ENCODE measurements around the gene MYL5. TPM values are rescaled to one million over a fixed set of nuclear protein-coding genes. Genes with fewer than 3 reads are reported as not detected.
"Not testable (repeated sequence)": the region's sequence is repeated elsewhere in the genome, so short reads cannot be mapped to it uniquely, and the experiment has no call there.

Gene MYL5
- total RNA-seq, 4 donors from 2014 or later: 1.5 to 12.6 (median 3.8) TPM

DNA sequence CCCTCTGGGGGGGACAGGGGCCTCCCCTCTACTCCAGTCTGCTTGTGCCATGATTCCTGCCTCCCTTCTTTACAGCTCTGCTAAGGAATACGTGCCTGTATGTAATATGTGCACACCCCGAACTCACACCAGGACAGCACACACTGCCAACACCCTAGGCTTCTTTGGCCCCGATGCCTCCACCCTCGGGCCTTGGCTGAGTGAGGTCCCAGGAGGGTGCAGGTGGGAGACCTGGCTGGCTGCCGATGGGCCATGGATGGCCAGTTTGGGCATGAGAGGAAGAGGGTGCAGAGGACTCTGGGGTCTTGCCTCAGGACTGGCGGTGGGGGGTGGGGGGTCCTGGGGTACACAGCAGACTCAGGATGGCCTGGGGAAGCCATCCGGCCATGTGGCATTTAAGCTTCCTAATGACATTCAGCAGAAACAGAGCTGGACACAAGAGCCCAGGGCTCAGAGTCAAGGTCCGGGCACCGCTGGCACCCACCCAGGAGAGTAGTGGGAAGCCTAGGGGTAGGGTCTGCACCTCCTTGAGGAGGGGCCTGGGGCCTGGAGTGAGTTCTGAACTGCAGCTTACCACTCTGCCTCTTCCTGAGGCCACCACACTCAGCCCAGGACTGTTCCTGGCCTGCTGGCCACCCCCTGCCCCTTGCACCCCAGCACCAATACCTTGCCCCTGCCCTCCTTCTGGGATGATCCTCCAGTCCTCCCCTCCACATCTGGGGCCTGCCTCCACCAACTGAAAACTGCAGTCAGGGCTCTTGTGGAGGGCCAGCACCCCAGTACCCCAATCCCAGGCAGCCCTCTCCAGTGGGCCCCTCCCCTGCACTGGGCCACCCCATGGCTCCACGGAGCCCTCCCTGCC lies 29.2 kb downstream of the MYL5 start:
- H3K4me1 ChIP-seq: peaks cover 9 to 35% (median 15%) of the 10 kb centered on the region in 3 donors
- no peak for TF ChIP-seq EP300 (IDR thresholded peaks at IDR 0.05)
- no peaks in the 10 kb centered on the region for H3K36me3 ChIP-seq
- H3K9me3 ChIP-seq: no peaks in the 10 kb centered on the region
- WGBS, 2 donors (ENCODE audit: low coverage in 1 of 2): no CpG with 5 or more reads among the region's 10 CpGs
- H3K27ac ChIP-seq: no peak overlapping the region
- no peaks in the 10 kb centered on the region for H3K27me3 ChIP-seq
- no peak for ATAC-seq
- no peak overlapping the region for H3K4me3 ChIP-seq

DNA sequence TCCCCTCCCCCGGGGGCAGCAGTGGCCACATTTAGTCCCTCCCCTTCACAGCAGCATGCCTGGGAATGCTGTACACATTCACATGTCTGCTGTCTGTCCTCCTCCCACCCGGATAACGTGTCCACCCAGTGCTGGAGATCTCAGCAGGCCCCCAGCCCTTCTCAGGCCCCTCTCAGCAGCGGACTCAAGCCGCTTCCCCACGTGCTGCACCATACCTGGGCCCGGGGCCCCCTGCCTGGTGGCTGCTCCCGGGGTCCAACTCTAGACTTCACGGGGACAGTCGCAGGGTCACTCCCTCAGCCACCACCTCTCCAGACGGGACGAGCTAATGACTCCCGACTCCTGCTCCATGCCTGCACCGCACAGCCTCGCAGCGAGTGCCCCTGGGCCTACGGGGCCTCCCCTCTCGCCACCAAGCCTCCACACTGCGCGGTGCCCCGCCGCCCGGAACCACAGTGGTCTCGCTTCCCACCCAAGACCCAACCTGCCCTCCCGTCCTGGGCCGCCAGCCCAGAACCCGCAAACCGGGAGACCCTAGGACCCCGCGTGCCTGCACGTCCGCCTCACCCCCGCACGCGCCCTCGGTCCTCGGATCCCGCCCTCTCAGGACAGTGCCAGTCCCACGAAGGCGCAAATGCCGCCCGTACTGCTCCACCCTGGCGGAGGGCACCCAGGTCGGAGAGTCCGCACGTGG lies 30.0 kb downstream of the MYL5 start:
- Histone ChIP-seq H3K4me1 (peaks cover 9 to 42% (median 15%) of the 10 kb centered on the region in 3 donors), H3K4me3 (no peak overlapping the region), H3K36me3 (no peaks in the 10 kb centered on the region), H3K9me3 (no peaks in the 10 kb centered on the region), H3K27me3 (no peaks in the 10 kb centered on the region), H3K27ac (no peak overlapping the region)
- TF ChIP-seq CTCF (IDR thresholded peaks at IDR 0.05): no peak
- ATAC-seq: no peak
- whole genome bisulfite sequencing, 2 donors (ENCODE audit: low coverage in 1 of 2): 88 to 95% methylated on average over 17 to 28 of the region's 46 CpGs

DNA sequence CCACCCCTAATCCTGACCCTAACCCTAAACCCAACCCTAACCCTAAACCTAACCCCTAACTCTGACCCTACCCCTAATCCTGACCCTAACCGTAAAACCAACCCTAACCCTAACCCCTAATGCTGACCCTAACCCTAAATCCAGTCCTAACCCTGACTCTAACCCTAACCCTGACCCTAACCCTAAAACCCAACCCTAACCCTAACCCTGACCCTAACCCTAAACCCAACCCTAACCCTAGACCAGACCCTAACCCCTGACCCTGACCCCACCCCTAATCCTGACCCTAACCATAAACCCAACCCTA lies 30.6 kb downstream of the MYL5 start:
- Histone ChIP-seq H3K4me1 (peaks cover 9 to 47% (median 15%) of the 10 kb centered on the region in 3 donors), H3K4me3 (peak overlapping the region; percentile 96 to 99), H3K27ac (peak overlapping the region in 3 of 4 donors; percentile 65 to 93 (median 84)), H3K36me3 (no peaks in the 10 kb centered on the region), H3K9me3 (no peaks in the 10 kb centered on the region), H3K27me3 (no peaks in the 10 kb centered on the region)
- WGBS, 2 donors (ENCODE audit: low coverage in 1 of 2): 69 to 100% methylated on average over 1 of the region's 1 CpG
- TF ChIP-seq EP300 (IDR thresholded peaks at IDR 0.05) (no peak), POLR2AphosphoS5 (IDR thresholded peaks at IDR 0.05) (no peak), CTCF (IDR thresholded peaks at IDR 0.05) (no peak)
- ATAC-seq: no peak

GRCh38 chr4:705278-706082 lies 31.1 kb downstream of the MYL5 start, which contains the start of gene PCGF3:
PCGF3 (plus strand) TSS chr4:705832; CDS start chr4:733681, 27,849 bp downstream.
- 7 to 10% methylated on average over 2 to 3 of the region's 82 CpGs for WGBS, 2 donors (ENCODE audit: low coverage in 1 of 2)
- Histone ChIP-seq H3K27me3 (no peaks in the 10 kb centered on the region), H3K4me1 (peaks cover 9 to 51% (median 15%) of the 10 kb centered on the region in 3 donors), H3K4me3 (peak within 1 kb of the TSS; percentile 96 to 99), H3K36me3 (peaks cover 0 to 4% of the 10 kb centered on the region in 2 donors), H3K27ac (peak within 1 kb of the TSS; percentile 49 to 93 (median 80)), H3K9me3 (no peaks in the 10 kb centered on the region)
- TF ChIP-seq CTCF (IDR thresholded peaks at IDR 0.05) (peak in 1 of 4 experiments; percentile 8), POLR2AphosphoS5 (IDR thresholded peaks at IDR 0.05) (peak; percentile 54), POLR2A (IDR thresholded peaks at IDR 0.05) (peak; percentile 34 to 76), EP300 (IDR thresholded peaks at IDR 0.05) (no peak)
- peak; percentile 98 for ATAC-seq

GRCh38 chr4:706083-706633 lies 31.8 kb downstream of the MYL5 start:
- peak overlapping the region; percentile 49 to 93 (median 80) for H3K27ac ChIP-seq
- 5% methylated on average over 4 of the region's 21 CpGs; no CpG with 5 or more reads in 1 of the 2 donors for WGBS, 2 donors (ENCODE audit: low coverage in 1 of 2)

More at GRCh38 chr4:706083-706633, 31.8 kb downstream of the MYL5 start:
- Histone ChIP-seq H3K4me3 (peak overlapping the region; percentile 96 to 99), H3K4me1 (peaks cover 9 to 51% (median 15%) of the 10 kb centered on the region in 3 donors)
- not testable (repeated sequence) for H3K36me3 ChIP-seq, H3K27me3 ChIP-seq, ATAC-seq, H3K9me3 ChIP-seq

Data from gastroesophageal sphincter (tissue), 4 donors.